Ovary (tissue), 3 donors: Measurements from ENCODE around the gene SNORC.

Source experiments
- CTCF ChIP-seq, 3 donors: fragments of 450-650 bp in 2 of 3; fragments of 200-600 bp in 1 of 3; IDR thresholded peaks; one replicate each; pipeline versions ENCODE4 v1.5.1 to v1.8.0; 2016 to 2022; ENCODE audit warnings: antibody characterized with exemption in 3 of 3, mild to moderate bottlenecking in 1 of 3
- EP300 ChIP-seq: sonication (generic); formaldehyde crosslinking; IDR thresholded peaks from one replicate; pipeline ENCODE4 v1.6.1; 2017; ENCODE audit warnings: antibody characterized with exemption
- POLR2A ChIP-seq: fragments of 450-650 bp; IDR thresholded peaks from one replicate; pipeline ENCODE4 v1.6.1; 2017; ENCODE audit warnings: antibody characterized with exemption, mild to moderate bottlenecking, moderate library complexity
- donor health status: DM: no; HTN: no; CAD: no.

- TF ChIP-seq EP300: no peak
- no peak for TF ChIP-seq POLR2A
- TF ChIP-seq CTCF (IDR thresholded peaks at IDR 0.05): no peak
These were observed 12.5 kb downstream of the SNORC start for GRCh38 chr2:232882505-232883115.
